Thyroid gland (tissue), 4 donors: ENCODE data around the gene UBXN6.

Experiments used
- CTCF ChIP-seq, 6 experiments: fragments of 200-600 bp in 3 of 6; fragments of 450-650 bp in 3 of 6; sonication (generic) in 3 of 6; IDR thresholded peaks; one replicate each; pipeline ENCODE4 v1.5.1; 2016 to 2019; ENCODE audit warnings: antibody characterized with exemption in 6 of 6, mild to moderate bottlenecking in 2 of 6, inconsistent platforms in 1 of 6, moderate library complexity in 1 of 6
- POLR2A ChIP-seq, 2 donors: fragments of 450-650 bp; IDR thresholded peaks; one replicate each; pipeline ENCODE4 v1.6.1; 2017; ENCODE audit warnings: antibody characterized with exemption in 2 of 2, mild to moderate bottlenecking in 2 of 2, moderate library complexity in 1 of 2

GRCh38 chr19:4503132-4503824 lies 45.7 kb upstream of the UBXN6 start:
- TF ChIP-seq CTCF (IDR thresholded peaks at IDR 0.05), result no peak
- TF ChIP-seq POLR2A (IDR thresholded peaks at IDR 0.05), result no peak
